HCT116 (cell line): ENCODE data around the gene RIMOC1. TPM values are rescaled to one million over a fixed set of nuclear protein-coding genes. Genes with fewer than 3 reads are reported as not detected.

Source experiments
- ATAC-seq: fragments of 200-7000 bp; cut with Tn5 transposase; 2 replicates; pipeline ENCODE4 v1.9.1; 2020; ENCODE audit warnings: mild to moderate bottlenecking, moderate library complexity
- BruUV-seq: library from RNA; stranded (reverse); fragments of 400-500 nt; replicated peaks from 2 replicates; lab custom pipeline; 2021; lab: Mats Ljungman, UMichigan
- CTCF ChIA-PET: fragments of 300-600 bp; sonication (Branson Sonifier 250); formaldehyde crosslinking; loops from one replicate; lab custom pipeline; 2021; ENCODE audit warnings: antibody characterized with exemption; lab: Charles Lee
- POLR2A ChIA-PET: fragments of 300-600, 350-600 bp; sonication (Branson Sonifier 250); formaldehyde crosslinking; loops from one replicate; lab custom pipeline; 2021; ENCODE audit warnings: antibody characterized with exemption; lab: Charles Lee
- RAD21 ChIA-PET, 2 experiments: fragments of 300-600 bp; sonication (Branson Sonifier 250); formaldehyde crosslinking; loops; one replicate each; lab custom pipeline; 2023; ENCODE audit warnings: low total read pairs in 2 of 2; ENCODE audit not compliant: uncharacterized antibody in 2 of 2, unreplicated experiment in 2 of 2, low non-redundant PET in 1 of 2; lab: Charles Lee
- DNase-seq: peaks from one replicate; pipeline ENCODE4 v3.0.0-alpha.2; 2010; ENCODE audit warnings: low read depth, low spot score
- H2AFZ ChIP-seq: fragments of 200-600 bp; shearing (Covaris generic), sonication (generic); 2 replicates; pipeline ENCODE4 v1.6.1; 2017; ENCODE audit warnings: low read depth, mixed run types, mixed read lengths, antibody characterized with exemption, low read length; ENCODE audit not compliant: poor library complexity, severe bottlenecking
- H3K27ac ChIP-seq: 2 replicates; pipeline ENCODE4 v1.5.1; 2012; ENCODE audit warnings: low read depth, low read length
- H3K27me3 ChIP-seq: fragments of 200-600 bp; sonication (generic); 2 replicates; pipeline ENCODE4 v1.6.1; 2016; ENCODE audit warnings: mixed run types, low read length, mixed read lengths; ENCODE audit not compliant: insufficient read depth
- H3K36me3 ChIP-seq, 2 experiments: fragments of 200-500 bp in 1 of 2; fragments of 200-600 bp in 1 of 2; sonication (Bioruptor generic) in 1 of 2; sonication (generic) in 1 of 2; 2 replicates each; pipeline versions ENCODE4 v1.5.1 to v1.6.1; 2014 to 2016; ENCODE audit warnings: low read length in 2 of 2, inconsistent platforms in 1 of 2, mixed read lengths in 1 of 2, mixed run types in 1 of 2; ENCODE audit not compliant: insufficient read depth in 2 of 2, control insufficient read depth in 1 of 2
- H3K4me1 ChIP-seq, 2 experiments: fragments of 200-600 bp in 1 of 2; sonication (generic) in 1 of 2; 2 replicates each; pipeline versions ENCODE4 v1.5.1 to v1.6.1; 2012 to 2017; ENCODE audit warnings: low read length in 2 of 2, inconsistent platforms in 1 of 2, mild to moderate bottlenecking in 1 of 2, mixed read lengths in 1 of 2, mixed run types in 1 of 2, moderate library complexity in 1 of 2; ENCODE audit not compliant: insufficient read depth in 2 of 2, control insufficient read depth in 1 of 2
- H3K4me2 ChIP-seq: fragments of 200-600 bp; sonication (generic); 2 replicates; pipeline ENCODE4 v1.6.1; 2017; ENCODE audit warnings: mixed run types, low read length, mixed read lengths
- H3K4me3 ChIP-seq, 2 experiments: fragments of 200-600 bp in 1 of 2; sonication (generic) in 1 of 2; replicated peaks in 1 of 2; 2 replicates each; pipeline ENCODE4 v1.5.1; 2011 to 2016; ENCODE audit warnings: low read length in 2 of 2, control low read depth in 1 of 2, low read depth in 1 of 2, mild to moderate bottlenecking in 1 of 2, mixed read lengths in 1 of 2, mixed run types in 1 of 2
- H3K79me2 ChIP-seq: fragments of 200-600 bp; sonication (generic); 2 replicates; pipeline ENCODE4 v1.6.1; 2017; ENCODE audit warnings: mild to moderate bottlenecking, mixed run types, low read length, moderate library complexity, mixed read lengths; ENCODE audit not compliant: insufficient read depth
- H3K9ac ChIP-seq: fragments of 200-600 bp; sonication (generic); 2 replicates; pipeline ENCODE4 v1.6.1; 2016; ENCODE audit warnings: low read length, mixed read lengths
- H3K9me2 ChIP-seq: fragments of 200-600 bp; sonication (generic), shearing (Covaris generic); 2 replicates; pipeline ENCODE4 v1.6.1; 2017; ENCODE audit warnings: mixed run types, mild to moderate bottlenecking, moderate library complexity; ENCODE audit not compliant: insufficient read depth
- H3K9me3 ChIP-seq, 2 experiments: fragments of 200-500 bp in 1 of 2; fragments of 200-600 bp in 1 of 2; sonication (Bioruptor generic) in 1 of 2; sonication (generic) in 1 of 2; 2 replicates each; pipeline ENCODE4 v1.6.1; 2014 to 2017; ENCODE audit warnings: low read length in 2 of 2, mixed read lengths in 2 of 2, inconsistent platforms in 1 of 2, low read depth in 1 of 2, mild to moderate bottlenecking in 1 of 2, mixed run types in 1 of 2, moderate library complexity in 1 of 2; ENCODE audit not compliant: control insufficient read depth in 1 of 2, insufficient read depth in 1 of 2
- H4K20me1 ChIP-seq: fragments of 200-600 bp; sonication (generic), shearing (Covaris generic); 2 replicates; pipeline ENCODE4 v1.6.1; 2017; ENCODE audit warnings: mixed run types, mild to moderate bottlenecking, moderate library complexity; ENCODE audit not compliant: insufficient read depth
- ATF3 ChIP-seq: IDR thresholded peaks from 2 replicates; pipeline ENCODE4 v1.6.1; 2012
- CEBPB ChIP-seq: IDR thresholded peaks from 2 replicates; pipeline ENCODE4 v1.6.1; 2012; ENCODE audit warnings: low read depth
- CTCF ChIP-seq, 3 experiments: fragments of 200-600 bp in 1 of 3; sonication (generic) in 1 of 3; IDR thresholded peaks in 2 of 3; conservative IDR thresholded peaks in 1 of 3; 2 replicates each; pipeline ENCODE4 v1.5.1; 2012 to 2017; ENCODE audit warnings: low read depth in 2 of 3, low read length in 2 of 3, antibody characterized with exemption in 1 of 3, borderline replicate concordance in 1 of 3, control low read depth in 1 of 3, mild to moderate bottlenecking in 1 of 3, mixed read lengths in 1 of 3, mixed run types in 1 of 3, moderate library complexity in 1 of 3; ENCODE audit not compliant: insufficient read depth in 1 of 3
- EGR1 ChIP-seq: IDR thresholded peaks from 2 replicates; pipeline ENCODE4 v1.6.1; 2012; ENCODE audit warnings: low read depth
- ELF1 ChIP-seq: IDR thresholded peaks from 2 replicates; pipeline ENCODE4 v1.6.1; 2012; ENCODE audit warnings: low read depth, borderline replicate concordance
- EZH2 ChIP-seq: fragments of 200-600 bp; sonication (generic); IDR thresholded peaks from 2 replicates; pipeline ENCODE4 v1.6.1; 2017; ENCODE audit warnings: antibody characterized with exemption, mixed run types
- EZH2phosphoT487 ChIP-seq: fragments of 200-600 bp; IDR thresholded peaks from 2 replicates; pipeline ENCODE4 v1.6.1; 2018; ENCODE audit warnings: antibody characterized with exemption, borderline replicate concordance
- MAX ChIP-seq: IDR thresholded peaks from 2 replicates; pipeline ENCODE4 v1.6.1; 2012
- RAD21 ChIP-seq: IDR thresholded peaks from 2 replicates; pipeline ENCODE4 v1.6.1; 2012; ENCODE audit warnings: low read depth, mild to moderate bottlenecking
- SIN3A ChIP-seq: IDR thresholded peaks from 2 replicates; pipeline ENCODE4 v1.6.1; 2012; ENCODE audit warnings: low read depth
- SP1 ChIP-seq: IDR thresholded peaks from 2 replicates; pipeline ENCODE4 v1.6.1; 2012; ENCODE audit warnings: low read depth
- SRF ChIP-seq: IDR thresholded peaks from 2 replicates; pipeline ENCODE4 v1.6.1; 2012; ENCODE audit warnings: low read depth
- YY1 ChIP-seq: IDR thresholded peaks from 2 replicates; pipeline ENCODE4 v1.6.1; 2011; ENCODE audit warnings: low read length, low read depth, moderate library complexity, mild to moderate bottlenecking; ENCODE audit not compliant: insufficient replicate concordance; ENCODE audit errors: extremely low read depth
- ZBTB33 ChIP-seq: IDR thresholded peaks from 2 replicates; pipeline ENCODE4 v1.6.1; 2011; ENCODE audit warnings: mild to moderate bottlenecking, low read length, moderate library complexity; ENCODE audit not compliant: insufficient replicate concordance; ENCODE audit errors: extremely low read depth
- ZFX ChIP-seq: fragments of 450-650 bp; IDR thresholded peaks from 2 replicates; pipeline ENCODE4 v1.6.1; 2017
- ZNF274 ChIP-seq: fragments of 200-500 bp; sonication (Bioruptor generic); IDR thresholded peaks from 2 replicates; pipeline ENCODE4 v1.6.1; 2014; ENCODE audit warnings: mild to moderate bottlenecking, low read depth, low read length, inconsistent platforms
- intact Hi-C: fragments of 100-400 bp; cut with micrococcal nuclease; formaldehyde crosslinking; loops from 2 replicates; pipeline ENCODE4 v1.10.0; 2022
- total RNA-seq: library from RNA; stranded (reverse); gene quantifications from one replicate; pipeline ENCODE4 v1.2.1, GENCODE V29; 2021; ENCODE audit not compliant: unreplicated experiment

The RIMOC1 gene
- total RNA-seq, 1 experiment from 2014 or later = 28.2 TPM

- DNase-seq (no peak), ATAC-seq (no peak)
- no peak overlapping the region for H2AFZ ChIP-seq
- RAD21 ChIA-PET = no interaction called here
- H3K79me2 ChIP-seq = no peaks in the 10 kb centered on the region
- no peaks in the 10 kb centered on the region for H3K27me3 ChIP-seq
- intact Hi-C loops = no loop called here
- no peak overlapping the region for H3K4me3 ChIP-seq
- peaks cover 3 to 12% of the 10 kb centered on the region in 2 experiments; a peak in 3 of 4 replicates for H3K4me1 ChIP-seq
- H3K9me2 ChIP-seq = no peaks in the 10 kb centered on the region
- CTCF ChIA-PET = no interaction called here
- H3K36me3 ChIP-seq = no peaks in the 10 kb centered on the region
- H3K4me2 ChIP-seq = no peak overlapping the region
- no peak overlapping the region for H3K27ac ChIP-seq
- TF ChIP-seq CEBPB = no peak
- no peak for TF ChIP-seq SP1
- TF ChIP-seq ZBTB33 = no peak
- TF ChIP-seq EZH2 = no peak
- no peak for TF ChIP-seq EZH2phosphoT487
- no peak for TF ChIP-seq EGR1
- no peak for TF ChIP-seq ZFX
- TF ChIP-seq MAX = no peak
- TF ChIP-seq RAD21 = no peak
- H3K9ac ChIP-seq = no peak overlapping the region
- H3K9me3 ChIP-seq = no peaks in the 10 kb centered on the region
- H4K20me1 ChIP-seq = no peaks in the 10 kb centered on the region
- no TSS peak for BruUV-seq
- POLR2A ChIA-PET = no interaction called here
These were observed 24.9 kb downstream of the RIMOC1 start for GRCh38 chr5:41929035-41929434.

- no peaks in the 10 kb centered on the region for H3K27me3 ChIP-seq
- CTCF ChIA-PET = no interaction called here
- H3K4me2 ChIP-seq = no peak overlapping the region
- RAD21 ChIA-PET = no interaction called here
- POLR2A ChIA-PET = no interaction called here
- no peak overlapping the region for H3K27ac ChIP-seq
- no peaks in the 10 kb centered on the region for H3K4me1 ChIP-seq
- no peaks in the 10 kb centered on the region for H3K9me3 ChIP-seq
- intact Hi-C loops = no loop called here
- no peak overlapping the region for H3K9ac ChIP-seq
- no peak for DNase-seq
- H3K4me3 ChIP-seq = no peak overlapping the region
- H3K9me2 ChIP-seq = no peaks in the 10 kb centered on the region
- H3K79me2 ChIP-seq = no peaks in the 10 kb centered on the region
- H2AFZ ChIP-seq = no peak overlapping the region
- H3K36me3 ChIP-seq = no peaks in the 10 kb centered on the region
- no peak for ATAC-seq
- BruUV-seq = no TSS peak
- no peaks in the 10 kb centered on the region for H4K20me1 ChIP-seq
- TF ChIP-seq ATF3 (no peak), EGR1 (no peak), EZH2phosphoT487 (no peak), SIN3A (no peak), ZNF274 (no peak), SRF (no peak), ELF1 (no peak), YY1 (no peak), CTCF (IDR thresholded peaks at IDR 0.05 in 2 of 3, conservative IDR thresholded peaks at IDR 0.05 in 1 of 3; ENCODE audit: borderline replicate concordance in 1 of 3, insufficient read depth in 1 of 3, low read depth in 2 of 3, low read length in 2 of 3) (no peak)
These were observed 28.6 kb downstream of the RIMOC1 start for GRCh38 chr5:41932770-41933169.
